ENCODE data around the gene USP25.

GRCh38 chr21:15781986-15782385 lies 52.2 kb downstream of the USP25 start:
- TF ChIP-seq RARB (CRISPR knock-in tag; IDR thresholded peaks at IDR 0.05) (no peak), PATZ1 (CRISPR knock-in tag; IDR thresholded peaks at IDR 0.05; ENCODE audit: borderline replicate concordance) (no peak), ZNF70 (CRISPR knock-in tag; IDR thresholded peaks at IDR 0.05) (no peak), CREB5 (CRISPR knock-in tag; IDR thresholded peaks at IDR 0.05; ENCODE audit: low read depth) (no peak), OSR1 (CRISPR knock-in tag; IDR thresholded peaks at IDR 0.05) (no peak), ARNTL (CRISPR knock-in tag; IDR thresholded peaks at IDR 0.05; ENCODE audit: borderline replicate concordance, low read depth) (no peak), ZFP3 (CRISPR knock-in tag; IDR thresholded peaks at IDR 0.05) (no peak), ESRRG (CRISPR knock-in tag; IDR thresholded peaks at IDR 0.05) (no peak), CSDC2 (CRISPR knock-in tag; IDR thresholded peaks at IDR 0.05) (no peak), ZNF565 (CRISPR knock-in tag; conservative IDR thresholded peaks at IDR 0.05; ENCODE audit: low read depth) (no peak), CSRNP3 (CRISPR knock-in tag; IDR thresholded peaks at IDR 0.05) (no peak)
